ENCODE measurements around the gene CTAGE4.

CTAGE4 gene

DNA sequence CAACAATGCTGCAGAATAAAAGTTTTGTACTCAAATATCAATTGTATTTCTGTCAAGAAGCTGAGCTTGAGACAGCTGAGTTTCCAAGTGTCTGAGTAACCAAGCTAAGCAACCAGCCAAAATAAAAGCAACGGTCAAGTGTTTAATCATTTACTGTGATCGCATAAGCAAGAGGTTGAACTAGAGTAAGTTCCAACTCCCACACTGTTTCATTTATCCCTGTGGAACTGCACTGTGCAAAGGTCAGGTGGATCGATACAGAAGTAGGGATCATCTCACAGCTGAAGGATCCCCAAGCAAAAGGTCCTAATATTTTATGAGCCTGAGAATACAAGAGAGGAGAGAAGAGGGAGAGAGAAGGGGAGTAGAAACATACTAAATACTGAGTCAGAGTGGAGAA, 38.8 kb upstream of the CTAGE4 start:
- TF ChIP-seq POLR2AphosphoS5 (IDR thresholded peaks at IDR 0.05; ENCODE audit: low read depth, low read length), result no peak
- no peak for TF ChIP-seq SIN3A (IDR thresholded peaks at IDR 0.05; ENCODE audit: borderline replicate concordance, insufficient read depth, low read length)
- TF ChIP-seq, protein P1, sequence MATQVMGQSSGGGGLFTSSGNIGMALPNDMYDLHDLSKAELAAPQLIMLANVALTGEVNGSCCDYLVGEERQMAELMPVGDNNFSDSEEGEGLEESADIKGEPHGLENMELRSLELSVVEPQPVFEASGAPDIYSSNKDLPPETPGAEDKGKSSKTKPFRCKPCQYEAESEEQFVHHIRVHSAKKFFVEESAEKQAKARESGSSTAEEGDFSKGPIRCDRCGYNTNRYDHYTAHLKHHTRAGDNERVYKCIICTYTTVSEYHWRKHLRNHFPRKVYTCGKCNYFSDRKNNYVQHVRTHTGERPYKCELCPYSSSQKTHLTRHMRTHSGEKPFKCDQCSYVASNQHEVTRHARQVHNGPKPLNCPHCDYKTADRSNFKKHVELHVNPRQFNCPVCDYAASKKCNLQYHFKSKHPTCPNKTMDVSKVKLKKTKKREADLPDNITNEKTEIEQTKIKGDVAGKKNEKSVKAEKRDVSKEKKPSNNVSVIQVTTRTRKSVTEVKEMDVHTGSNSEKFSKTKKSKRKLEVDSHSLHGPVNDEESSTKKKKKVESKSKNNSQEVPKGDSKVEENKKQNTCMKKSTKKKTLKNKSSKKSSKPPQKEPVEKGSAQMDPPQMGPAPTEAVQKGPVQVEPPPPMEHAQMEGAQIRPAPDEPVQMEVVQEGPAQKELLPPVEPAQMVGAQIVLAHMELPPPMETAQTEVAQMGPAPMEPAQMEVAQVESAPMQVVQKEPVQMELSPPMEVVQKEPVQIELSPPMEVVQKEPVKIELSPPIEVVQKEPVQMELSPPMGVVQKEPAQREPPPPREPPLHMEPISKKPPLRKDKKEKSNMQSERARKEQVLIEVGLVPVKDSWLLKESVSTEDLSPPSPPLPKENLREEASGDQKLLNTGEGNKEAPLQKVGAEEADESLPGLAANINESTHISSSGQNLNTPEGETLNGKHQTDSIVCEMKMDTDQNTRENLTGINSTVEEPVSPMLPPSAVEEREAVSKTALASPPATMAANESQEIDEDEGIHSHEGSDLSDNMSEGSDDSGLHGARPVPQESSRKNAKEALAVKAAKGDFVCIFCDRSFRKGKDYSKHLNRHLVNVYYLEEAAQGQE (IDR thresholded peaks at IDR 0.05; ENCODE audit: insufficient read depth in 1 of 2, low read depth in 2 of 2, low read length in 2 of 2), result no peak
- TF ChIP-seq FOXP2 (optimal IDR thresholded peaks at IDR 0.05; ENCODE audit: borderline replicate concordance, extremely low read depth, extremely low read length, insufficient read depth), result no peak
- no peak for TF ChIP-seq TAF1 (IDR thresholded peaks at IDR 0.05; ENCODE audit: borderline replicate concordance, insufficient read depth, low read length)

- TF ChIP-seq FOXP2 (optimal IDR thresholded peaks at IDR 0.05; ENCODE audit: borderline replicate concordance, extremely low read depth, extremely low read length, insufficient read depth) (no peak), TAF1 (IDR thresholded peaks at IDR 0.05; ENCODE audit: borderline replicate concordance, insufficient read depth, low read length) (no peak), POLR2AphosphoS5 (IDR thresholded peaks at IDR 0.05; ENCODE audit: low read depth, low read length) (no peak), SIN3A (IDR thresholded peaks at IDR 0.05; ENCODE audit: borderline replicate concordance, insufficient read depth, low read length) (no peak)
- TF ChIP-seq, protein P1 (IDR thresholded peaks at IDR 0.05; ENCODE audit: insufficient read depth in 1 of 2, low read depth in 2 of 2, low read length in 2 of 2), result no peak
These were observed 34.9 kb upstream of the CTAGE4 start for GRCh38 chr7:144148224-144148827.

- TF ChIP-seq SIN3A (IDR thresholded peaks at IDR 0.05; ENCODE audit: borderline replicate concordance, insufficient read depth, low read length), result no peak
- no peak for TF ChIP-seq TAF1 (IDR thresholded peaks at IDR 0.05; ENCODE audit: borderline replicate concordance, insufficient read depth, low read length)
- TF ChIP-seq POLR2AphosphoS5 (IDR thresholded peaks at IDR 0.05; ENCODE audit: low read depth, low read length), result no peak
- TF ChIP-seq, protein P1 (IDR thresholded peaks at IDR 0.05; ENCODE audit: insufficient read depth in 1 of 2, low read depth in 2 of 2, low read length in 2 of 2), result no peak
These were observed 24.4 kb upstream of the CTAGE4 start for GRCh38 chr7:144158861-144159260.

DNA sequence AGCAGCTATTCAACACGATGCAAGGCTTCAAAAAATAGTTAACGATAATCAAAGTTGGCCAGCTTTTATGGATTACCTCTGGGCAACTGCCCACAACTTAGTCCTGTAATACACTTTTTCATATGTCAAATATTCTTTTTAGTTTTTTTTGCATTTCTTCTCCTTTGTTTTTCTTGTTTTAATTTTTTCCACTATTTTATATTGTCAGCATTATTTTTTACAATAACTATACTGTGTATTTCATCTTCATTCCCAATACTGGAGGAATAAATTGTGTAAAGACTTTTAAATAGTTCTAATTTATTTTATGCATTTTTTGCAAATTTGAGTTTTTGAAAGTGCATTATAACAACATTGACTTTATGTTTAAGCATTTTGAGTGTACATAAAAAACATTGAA, 18.5 kb upstream of the CTAGE4 start:
- TF ChIP-seq SIN3A (IDR thresholded peaks at IDR 0.05; ENCODE audit: borderline replicate concordance, insufficient read depth, low read length), result no peak
- no peak for TF ChIP-seq FOXP2 (optimal IDR thresholded peaks at IDR 0.05; ENCODE audit: borderline replicate concordance, extremely low read depth, extremely low read length, insufficient read depth)
- TF ChIP-seq, protein P1 (IDR thresholded peaks at IDR 0.05; ENCODE audit: insufficient read depth in 1 of 2, low read depth in 2 of 2, low read length in 2 of 2), result no peak
- no peak for TF ChIP-seq POLR2AphosphoS5 (IDR thresholded peaks at IDR 0.05; ENCODE audit: low read depth, low read length)
- no peak for TF ChIP-seq TAF1 (IDR thresholded peaks at IDR 0.05; ENCODE audit: borderline replicate concordance, insufficient read depth, low read length)

GRCh38 chr7:144174613-144175012, 8.7 kb upstream of the CTAGE4 start:
- TF ChIP-seq SIN3A (IDR thresholded peaks at IDR 0.05; ENCODE audit: borderline replicate concordance, insufficient read depth, low read length) (no peak), TAF1 (IDR thresholded peaks at IDR 0.05; ENCODE audit: borderline replicate concordance, insufficient read depth, low read length) (no peak), FOXP2 (optimal IDR thresholded peaks at IDR 0.05; ENCODE audit: borderline replicate concordance, extremely low read depth, extremely low read length, insufficient read depth) (no peak), POLR2AphosphoS5 (IDR thresholded peaks at IDR 0.05; ENCODE audit: low read depth, low read length) (no peak)
- TF ChIP-seq, protein P1 (IDR thresholded peaks at IDR 0.05; ENCODE audit: insufficient read depth in 1 of 2, low read depth in 2 of 2, low read length in 2 of 2), result no peak
